LNCAP (cell line): ENCODE results near the gene HADHB.
A peak's percentile ranks its signal among the peaks of the same experiment; 100 is the strongest.

ENCODE experiments used
- TF ChIP-seq, protein P1 (sequence below): fragments of 450-650 bp; IDR thresholded peaks from 2 replicates; pipeline ENCODE4 v1.5.1; 2017; ENCODE audit warnings: mild to moderate bottlenecking

HADHB gene

DNA sequence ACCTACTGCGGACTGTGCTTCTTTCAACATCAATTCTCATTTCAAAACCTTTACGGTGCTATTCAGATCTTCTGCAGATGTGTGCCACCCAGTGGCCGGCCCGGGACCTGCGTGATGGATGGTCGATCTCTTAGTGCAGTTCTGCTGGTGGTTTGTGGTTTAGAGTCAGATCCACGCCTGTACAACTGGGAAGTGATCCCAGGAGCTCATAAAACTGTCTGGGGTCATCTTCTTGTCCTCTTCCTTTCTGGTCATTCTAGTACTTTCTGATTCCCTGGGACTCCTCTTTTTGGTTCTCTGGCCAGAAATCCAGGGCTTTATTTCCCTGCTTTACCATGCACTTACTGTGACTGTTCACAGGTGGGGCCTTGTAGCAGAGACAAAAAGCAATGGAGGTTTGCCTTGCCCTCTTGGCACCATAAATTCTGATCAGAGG, 85.4 kb downstream of the HADHB start:
- TF ChIP-seq, protein P1, sequence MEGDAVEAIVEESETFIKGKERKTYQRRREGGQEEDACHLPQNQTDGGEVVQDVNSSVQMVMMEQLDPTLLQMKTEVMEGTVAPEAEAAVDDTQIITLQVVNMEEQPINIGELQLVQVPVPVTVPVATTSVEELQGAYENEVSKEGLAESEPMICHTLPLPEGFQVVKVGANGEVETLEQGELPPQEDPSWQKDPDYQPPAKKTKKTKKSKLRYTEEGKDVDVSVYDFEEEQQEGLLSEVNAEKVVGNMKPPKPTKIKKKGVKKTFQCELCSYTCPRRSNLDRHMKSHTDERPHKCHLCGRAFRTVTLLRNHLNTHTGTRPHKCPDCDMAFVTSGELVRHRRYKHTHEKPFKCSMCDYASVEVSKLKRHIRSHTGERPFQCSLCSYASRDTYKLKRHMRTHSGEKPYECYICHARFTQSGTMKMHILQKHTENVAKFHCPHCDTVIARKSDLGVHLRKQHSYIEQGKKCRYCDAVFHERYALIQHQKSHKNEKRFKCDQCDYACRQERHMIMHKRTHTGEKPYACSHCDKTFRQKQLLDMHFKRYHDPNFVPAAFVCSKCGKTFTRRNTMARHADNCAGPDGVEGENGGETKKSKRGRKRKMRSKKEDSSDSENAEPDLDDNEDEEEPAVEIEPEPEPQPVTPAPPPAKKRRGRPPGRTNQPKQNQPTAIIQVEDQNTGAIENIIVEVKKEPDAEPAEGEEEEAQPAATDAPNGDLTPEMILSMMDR = peak; percentile 82

DNA sequence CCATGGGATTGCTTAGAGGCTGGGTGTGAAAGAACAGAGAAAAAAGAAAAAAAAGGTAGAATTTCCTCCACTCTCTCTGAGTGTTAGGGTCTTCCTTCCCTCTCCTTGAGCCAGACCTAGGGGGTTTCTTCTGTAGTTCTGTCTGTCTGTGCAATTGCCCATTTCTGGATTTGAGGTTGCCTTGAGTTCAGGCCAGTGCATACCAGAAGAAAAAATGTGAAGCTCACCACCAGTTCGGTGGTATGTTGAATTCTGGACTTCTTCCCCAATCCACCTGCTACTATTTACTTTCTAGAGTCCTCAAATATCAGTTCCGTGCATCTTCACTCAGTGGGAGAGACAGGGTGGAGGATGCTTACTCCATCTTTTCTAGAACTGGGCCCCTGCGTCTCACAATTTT, 85.9 kb downstream of the HADHB start:
- TF ChIP-seq, protein P1 = no peak

DNA sequence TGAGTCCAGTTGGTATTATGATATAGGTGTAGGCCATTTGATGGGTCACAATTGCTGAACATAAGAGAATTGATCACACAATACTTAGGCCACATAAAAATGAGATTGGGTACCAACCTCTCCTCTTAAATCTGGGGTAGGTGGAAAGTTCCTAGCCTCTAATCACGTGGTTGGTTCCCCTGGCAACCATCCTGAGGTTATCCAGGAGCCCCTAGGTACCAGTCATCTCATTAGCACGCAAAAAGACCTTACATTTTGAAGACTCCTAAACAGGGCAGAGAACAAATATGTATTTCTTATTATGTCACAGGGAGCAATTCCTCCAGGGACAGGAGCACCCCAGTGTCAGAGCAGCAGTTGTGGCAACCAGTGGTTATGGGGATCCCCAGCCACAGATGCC, 88.6 kb downstream of the HADHB start:
- TF ChIP-seq, protein P1 = no peak

DNA sequence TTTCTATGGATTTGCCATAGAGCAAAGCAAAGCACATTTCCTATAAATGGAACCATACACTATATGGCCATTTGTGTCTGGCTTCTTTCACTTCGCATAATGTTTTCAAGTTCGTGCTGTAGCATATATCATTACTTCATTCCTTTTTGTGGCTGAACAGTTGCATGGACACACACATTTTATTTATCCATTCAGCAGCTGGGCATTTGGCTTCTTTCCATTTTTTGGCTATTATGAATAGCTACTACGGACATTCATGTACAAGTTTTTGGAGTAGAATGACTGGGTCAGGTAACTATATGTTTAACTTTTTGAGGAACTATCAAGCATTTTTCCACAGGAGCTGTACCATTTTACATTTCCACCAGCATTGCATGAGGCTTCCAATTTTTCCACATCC, 90.5 kb downstream of the HADHB start:
- TF ChIP-seq, protein P1 = no peak

DNA sequence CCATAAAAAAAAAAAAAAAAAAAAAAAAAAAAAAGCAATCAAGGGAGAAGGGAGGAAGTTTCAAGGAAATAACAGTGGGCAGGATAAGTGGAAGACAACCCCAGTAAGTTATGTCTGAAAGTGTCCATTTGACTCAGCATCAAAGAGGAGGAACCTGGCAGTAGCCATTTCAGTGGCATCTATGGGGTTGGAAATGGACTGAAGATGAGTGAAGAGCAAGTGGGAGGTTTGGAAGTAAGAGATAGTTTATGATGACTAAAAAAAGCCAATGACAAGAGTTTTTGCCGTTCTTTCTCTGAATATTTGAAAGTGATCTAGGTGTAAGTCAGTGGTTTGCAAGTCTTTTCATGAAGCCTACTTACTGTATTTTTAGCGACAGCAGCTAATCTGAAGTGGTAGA, 92.0 kb downstream of the HADHB start:
- TF ChIP-seq, protein P1 = no peak

DNA sequence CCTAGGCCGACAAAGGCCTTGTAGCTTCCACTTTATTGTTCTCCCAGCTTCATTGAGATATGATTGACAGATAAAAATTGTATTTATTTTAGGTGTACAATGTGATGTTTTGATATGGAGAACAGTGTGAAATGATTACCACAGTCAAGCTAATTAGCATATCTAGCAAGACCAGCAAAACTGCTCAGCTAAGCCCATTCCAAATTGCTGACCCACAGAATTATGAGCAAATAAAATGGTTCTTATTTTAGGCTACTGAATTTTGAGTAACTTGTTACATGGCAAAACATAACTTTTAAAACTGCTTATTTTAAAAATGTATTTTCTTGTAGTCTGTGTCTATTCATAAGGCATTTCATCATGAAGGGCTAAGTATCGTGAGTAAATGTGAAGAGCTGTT, 92.6 kb downstream of the HADHB start:
- TF ChIP-seq, protein P1 = no peak
